Right lobe of liver (tissue), 4 donors: ENCODE data around the gene BMERB1.

Experiments
- CTCF ChIP-seq, 4 donors: fragments of 200-600 bp in 3 of 4; fragments of 450-650 bp in 1 of 4; IDR thresholded peaks; one replicate each; pipeline versions ENCODE4 v1.5.1 to v1.8.0; 2016 to 2022; ENCODE audit warnings: antibody characterized with exemption in 4 of 4, mild to moderate bottlenecking in 2 of 4
- POLR2A ChIP-seq: fragments of 450-650 bp; IDR thresholded peaks from one replicate; pipeline ENCODE4 v1.6.1; 2017; ENCODE audit warnings: antibody characterized with exemption, mild to moderate bottlenecking
- donor health status: DM: no; HTN: no; CAD: no.
- donor health status: DM: no; HTN: no; CAD: no.
- donor health status: DM: no; HTN: yes; CAD: no.

- TF ChIP-seq CTCF (IDR thresholded peaks at IDR 0.05) = no peak
- no peak for TF ChIP-seq POLR2A
These were observed 133.4 kb downstream of the BMERB1 start for GRCh38 chr16:15567823-15568222.
